ENCODE measurements around the gene RBMS2. TPM values are rescaled to one million over a fixed set of nuclear protein-coding genes. Genes with fewer than 3 reads are reported as not detected.

The RBMS2 gene
- total and polyA plus RNA-seq, 2 donors, result 11.2 to 27.5 TPM

- H3K4me1 ChIP-seq (ENCODE audit: insufficient read depth), result no peaks in the 10 kb centered on the region
- peaks cover 14% of the 10 kb centered on the region for H3K36me3 ChIP-seq (ENCODE audit: insufficient read depth)
- H3K27ac ChIP-seq (ENCODE audit: low read depth), result no peak overlapping the region
- WGBS, result 80% methylated on average over 3 of the region's 3 CpGs
- no peak overlapping the region for H3K4me3 ChIP-seq (ENCODE audit: low read depth, low read length)
- DNase-seq (ENCODE audit: extremely low spot score), result no peak
Measured at GRCh38 chr12:56602239-56602638, 80.6 kb downstream of the RBMS2 start.

- no peak for DNase-seq (ENCODE audit: extremely low spot score)
- Histone ChIP-seq H3K36me3 (ENCODE audit: insufficient read depth) (peaks cover 14% of the 10 kb centered on the region), H3K4me1 (ENCODE audit: insufficient read depth) (no peaks in the 10 kb centered on the region), H3K27ac (ENCODE audit: low read depth) (no peak overlapping the region), H3K4me3 (ENCODE audit: low read depth, low read length) (no peak overlapping the region)
- WGBS, result 95% methylated on average over 3 of the region's 3 CpGs
Measured at GRCh38 chr12:56604355-56604754, 82.7 kb downstream of the RBMS2 start.

- no peak overlapping the region for H3K27ac ChIP-seq (ENCODE audit: low read depth)
- no peaks in the 10 kb centered on the region for H3K4me1 ChIP-seq (ENCODE audit: insufficient read depth)
- DNase-seq (ENCODE audit: extremely low spot score), result no peak
- H3K4me3 ChIP-seq (ENCODE audit: low read depth, low read length), result no peak overlapping the region
- WGBS, result 87% methylated on average over 8 of the region's 8 CpGs
- peaks cover 12% of the 10 kb centered on the region for H3K36me3 ChIP-seq (ENCODE audit: insufficient read depth)
Measured at GRCh38 chr12:56614627-56615026, 93.0 kb downstream of the RBMS2 start.

GRCh38 chr12:56616244-56616643, 94.6 kb downstream of the RBMS2 start:
- WGBS, result 92% methylated on average over 3 of the region's 3 CpGs
- Histone ChIP-seq H3K4me1 (ENCODE audit: insufficient read depth) (no peaks in the 10 kb centered on the region), H3K27ac (ENCODE audit: low read depth) (no peak overlapping the region), H3K4me3 (ENCODE audit: low read depth, low read length) (no peak overlapping the region), H3K36me3 (ENCODE audit: insufficient read depth) (peaks cover 9% of the 10 kb centered on the region)
- DNase-seq (ENCODE audit: extremely low spot score), result no peak

GRCh38 chr12:56616925-56617324, 95.3 kb downstream of the RBMS2 start:
- Histone ChIP-seq H3K27ac (ENCODE audit: low read depth) (no peak overlapping the region), H3K36me3 (ENCODE audit: insufficient read depth) (peaks cover 9% of the 10 kb centered on the region), H3K4me1 (ENCODE audit: insufficient read depth) (no peaks in the 10 kb centered on the region), H3K4me3 (ENCODE audit: low read depth, low read length) (no peak overlapping the region)
- DNase-seq (ENCODE audit: extremely low spot score), result no peak

GRCh38 chr12:56622535-56622934, 100.9 kb downstream of the RBMS2 start:
- no peaks in the 10 kb centered on the region for H3K36me3 ChIP-seq (ENCODE audit: insufficient read depth)
- no peak for DNase-seq (ENCODE audit: extremely low spot score)
- no peaks in the 10 kb centered on the region for H3K4me1 ChIP-seq (ENCODE audit: insufficient read depth)

GRCh38 chr12:56626701-56627100, 105.1 kb downstream of the RBMS2 start:
- Histone ChIP-seq H3K27ac (ENCODE audit: low read depth) (no peak overlapping the region), H3K4me3 (ENCODE audit: low read depth, low read length) (no peak overlapping the region), H3K4me1 (ENCODE audit: insufficient read depth) (no peaks in the 10 kb centered on the region), H3K36me3 (ENCODE audit: insufficient read depth) (no peaks in the 10 kb centered on the region)
- no peak for DNase-seq (ENCODE audit: extremely low spot score)

More at GRCh38 chr12:56622535-56622934, 100.9 kb downstream of the RBMS2 start:
- Histone ChIP-seq H3K27ac (ENCODE audit: low read depth) (no peak overlapping the region), H3K4me3 (ENCODE audit: low read depth, low read length) (no peak overlapping the region)
- WGBS, result 88% methylated on average over 1 of the region's 1 CpG

- Histone ChIP-seq H3K4me1 (ENCODE audit: insufficient read depth) (no peaks in the 10 kb centered on the region), H3K27ac (ENCODE audit: low read depth) (peak overlapping the region; percentile 88), H3K4me3 (ENCODE audit: low read depth, low read length) (peak overlapping the region; percentile 100), H3K36me3 (ENCODE audit: insufficient read depth) (no peaks in the 10 kb centered on the region)
- WGBS, result under 1% methylated on average over 18 of the region's 18 CpGs
- no peak for DNase-seq (ENCODE audit: extremely low spot score)
Measured at GRCh38 chr12:56628671-56629458, 107.2 kb downstream of the RBMS2 start.

GRCh38 chr12:56629459-56630179, 108.0 kb downstream of the RBMS2 start:
- H3K4me1 ChIP-seq (ENCODE audit: insufficient read depth), result no peaks in the 10 kb centered on the region

GRCh38 chr12:56630180-56630632, 108.6 kb downstream of the RBMS2 start, which contains the start of gene BAZ2A:
TSS of gene BAZ2A (minus strand) at chr12:56630326. CDS start at chr12:56617530, 12,796 bp downstream.
- WGBS, result 1% methylated on average over 31 of the region's 31 CpGs
- no peaks in the 10 kb centered on the region for H3K36me3 ChIP-seq (ENCODE audit: insufficient read depth)
- peak within 1 kb of the TSS; percentile 100 for H3K4me3 ChIP-seq (ENCODE audit: low read depth, low read length)
- no peaks in the 10 kb centered on the region for H3K4me1 ChIP-seq (ENCODE audit: insufficient read depth)
- no peak for DNase-seq (ENCODE audit: extremely low spot score)
- peak within 1 kb of the TSS; percentile 88 for H3K27ac ChIP-seq (ENCODE audit: low read depth)

More at GRCh38 chr12:56629459-56630179, 108.0 kb downstream of the RBMS2 start:
- Histone ChIP-seq H3K27ac (ENCODE audit: low read depth) (peak overlapping the region; percentile 88), H3K36me3 (ENCODE audit: insufficient read depth) (no peaks in the 10 kb centered on the region), H3K4me3 (ENCODE audit: low read depth, low read length) (peak overlapping the region; percentile 100)
- under 1% methylated on average over 46 of the region's 46 CpGs for WGBS
- DNase-seq (ENCODE audit: extremely low spot score), result no peak

GRCh38 chr12:56631790-56632700, 110.4 kb downstream of the RBMS2 start:
- no peaks in the 10 kb centered on the region for H3K36me3 ChIP-seq (ENCODE audit: insufficient read depth)
- peak overlapping the region; percentile 19 for H3K4me3 ChIP-seq (ENCODE audit: low read depth, low read length)
- DNase-seq (ENCODE audit: extremely low spot score), result no peak
- peak overlapping the region; percentile 42 for H3K27ac ChIP-seq (ENCODE audit: low read depth)
- no peaks in the 10 kb centered on the region for H3K4me1 ChIP-seq (ENCODE audit: insufficient read depth)
- WGBS, result 6% methylated on average over 13 of the region's 13 CpGs

- 40% methylated on average over 4 of the region's 4 CpGs for WGBS
- Histone ChIP-seq H3K36me3 (ENCODE audit: insufficient read depth) (no peaks in the 10 kb centered on the region), H3K4me1 (ENCODE audit: insufficient read depth) (no peaks in the 10 kb centered on the region), H3K4me3 (ENCODE audit: low read depth, low read length) (peak overlapping the region; percentile 19), H3K27ac (ENCODE audit: low read depth) (peak overlapping the region; percentile 35)
- DNase-seq (ENCODE audit: extremely low spot score), result no peak
Measured at GRCh38 chr12:56632701-56633467, 111.3 kb downstream of the RBMS2 start.

All from urinary bladder (tissue), 4 donors.